HK-2 (cell line): Measurements from ENCODE around the gene GAB1.

Experiments used
- DNase-seq: peaks from one replicate; pipeline ENCODE4 v3.0.0-alpha.2; 2018; ENCODE audit not compliant: unreplicated experiment

Gene GAB1

GRCh38 chr4:143389579-143390195, 53.0 kb downstream of the GAB1 start:
- no peak for DNase-seq

DNA sequence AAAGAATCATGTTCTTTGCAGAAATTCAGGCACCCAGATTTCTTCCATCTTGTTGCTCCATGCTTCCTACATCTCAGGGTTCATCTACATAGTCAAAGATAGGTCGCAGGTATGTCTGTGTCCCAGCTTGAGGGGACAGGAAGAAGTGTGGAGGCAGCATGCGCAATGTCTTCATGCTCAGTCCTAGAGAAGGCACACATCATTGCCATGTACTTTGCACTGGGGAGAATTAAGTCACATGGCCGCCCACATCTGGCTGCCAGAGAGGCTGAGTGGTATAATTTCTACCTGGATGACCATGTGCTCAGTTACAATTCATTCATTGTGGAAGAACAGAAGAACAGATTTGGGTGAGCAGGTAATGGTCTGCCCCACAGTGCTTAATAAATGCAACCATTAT, 54.1 kb downstream of the GAB1 start:
- DNase-seq = no peak

DNA sequence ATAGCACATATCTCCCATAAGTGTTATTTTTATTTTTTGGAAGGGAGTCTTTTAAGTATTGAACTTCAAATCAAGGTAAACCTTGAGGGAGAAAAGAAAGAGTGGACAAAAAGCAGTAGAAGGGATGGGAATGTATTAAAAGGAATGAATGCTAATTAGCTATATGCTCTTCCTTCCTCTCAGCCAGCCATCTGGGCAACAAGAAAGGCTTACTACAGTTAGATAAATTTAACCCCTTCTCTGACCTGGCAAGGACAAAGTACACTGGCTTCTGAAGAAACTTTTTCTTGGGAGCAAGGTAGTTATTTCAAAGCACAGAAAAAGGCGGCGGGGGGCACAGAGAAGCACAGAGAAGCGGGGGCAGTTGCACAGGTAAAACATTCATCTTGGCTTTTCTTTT, 54.6 kb downstream of the GAB1 start:
- no peak for DNase-seq

DNA sequence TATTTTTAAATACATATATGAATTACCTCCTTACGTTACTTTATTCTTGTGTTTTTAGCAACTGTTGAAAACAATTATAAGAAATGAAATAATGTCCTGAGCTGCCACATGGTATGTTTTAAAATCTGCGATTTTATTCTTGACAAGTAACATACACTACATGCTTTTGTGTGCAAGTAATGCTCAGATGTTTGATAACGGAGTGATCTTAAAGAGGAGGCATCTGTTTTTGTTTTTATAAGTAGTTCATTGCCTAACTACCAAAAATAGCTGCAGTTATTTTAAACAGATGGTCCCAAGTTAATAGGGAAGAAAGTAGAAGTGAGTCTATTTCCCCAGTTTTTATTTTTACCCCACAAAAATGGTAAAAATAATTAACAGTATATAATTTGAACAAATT, 55.2 kb downstream of the GAB1 start:
- DNase-seq = no peak

DNA sequence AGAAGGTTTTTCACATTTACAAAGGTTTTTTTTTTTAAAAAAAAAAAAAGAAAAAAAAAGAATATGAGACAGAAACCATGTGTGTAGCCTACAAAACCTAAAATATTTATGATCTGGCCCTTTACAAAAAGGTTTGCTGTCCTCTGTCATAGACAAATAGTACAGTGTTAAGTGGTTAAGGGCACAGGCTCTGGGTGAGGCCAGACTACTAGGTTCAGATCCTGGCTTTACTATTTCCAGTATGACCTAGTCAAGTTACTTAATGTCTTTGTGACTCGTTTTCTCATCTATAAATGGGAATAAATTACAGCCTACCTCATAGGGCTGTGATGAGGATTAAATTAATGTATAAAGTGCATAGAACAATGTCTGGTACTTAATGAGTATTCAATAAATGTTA, 56.5 kb downstream of the GAB1 start:
- no peak for DNase-seq

DNA sequence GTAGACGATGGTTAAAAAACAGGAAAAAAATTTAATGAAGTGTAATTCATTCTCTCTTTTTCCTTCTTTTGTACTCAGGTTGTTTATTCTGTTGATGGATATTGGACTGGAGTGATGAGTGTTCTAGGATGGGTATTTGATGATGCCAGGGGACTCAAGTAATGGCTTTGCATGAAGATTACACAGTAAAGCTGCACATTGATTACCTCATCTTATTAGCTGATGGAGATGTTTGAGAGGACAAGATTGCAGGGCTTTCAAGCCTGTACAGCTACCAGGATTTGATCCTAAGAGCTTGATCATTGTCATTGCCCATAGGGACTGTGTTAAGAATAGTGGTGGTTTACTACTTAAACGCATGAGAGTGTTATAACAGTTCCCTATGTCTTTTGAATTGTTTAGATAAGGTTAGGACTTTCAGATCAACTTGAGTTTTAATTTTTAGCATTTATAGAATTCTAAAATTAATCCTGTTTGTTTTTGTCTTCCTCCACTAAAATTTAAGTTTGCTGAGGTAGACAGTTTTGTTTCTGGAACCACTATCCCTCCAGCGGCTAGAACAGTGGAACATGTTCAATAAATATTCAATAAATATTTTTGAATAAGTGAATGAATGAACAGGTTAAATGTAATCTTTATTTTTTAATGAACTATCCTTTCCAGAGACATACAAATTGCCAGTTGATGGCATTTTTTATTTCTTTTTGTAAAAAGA, 58.2 kb downstream of the GAB1 start:
- DNase-seq = no peak

DNA sequence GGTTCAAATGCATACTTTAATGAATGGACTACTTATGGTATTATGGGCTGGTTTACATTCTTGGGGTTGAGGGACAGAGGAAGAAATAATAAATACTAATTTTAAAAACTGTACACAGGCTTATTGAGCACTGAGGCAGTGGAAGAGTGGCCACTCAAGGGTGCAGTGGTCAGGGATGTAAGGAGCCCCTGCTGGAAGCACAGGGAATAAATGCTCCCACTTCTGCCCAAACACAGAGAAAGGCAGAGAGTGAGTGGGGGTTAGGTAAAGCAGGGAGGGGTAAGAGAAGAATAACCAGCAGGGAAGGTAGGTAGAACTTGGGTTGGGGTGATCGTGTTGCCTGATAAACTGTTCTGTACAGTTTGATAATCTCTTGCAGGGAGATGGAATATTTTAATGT, 60.0 kb downstream of the GAB1 start:
- DNase-seq = no peak

GRCh38 chr4:143397335-143397734, 60.7 kb downstream of the GAB1 start:
- no peak for DNase-seq

DNA sequence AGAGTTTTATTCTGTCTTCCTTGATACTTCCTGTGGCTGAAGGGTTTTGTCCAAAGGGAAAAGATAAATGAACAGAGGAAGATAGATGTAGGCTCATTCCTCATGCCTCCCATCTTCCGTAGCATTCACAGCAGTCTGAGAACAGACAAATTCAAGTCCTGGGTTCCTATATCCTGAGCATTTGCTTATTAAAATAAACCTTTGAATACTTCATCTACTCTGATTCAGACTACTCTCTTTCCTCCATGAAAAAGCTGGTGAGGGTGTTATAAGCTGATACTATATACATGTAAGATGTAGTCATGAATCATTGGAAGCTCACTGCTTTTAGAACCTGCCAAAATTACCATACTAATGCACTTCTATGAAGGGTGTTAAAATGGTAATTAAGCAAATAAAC, 61.2 kb downstream of the GAB1 start:
- no peak for DNase-seq

GRCh38 chr4:143399113-143399949, 62.7 kb downstream of the GAB1 start:
- no peak for DNase-seq

GRCh38 chr4:143400082-143400481, 63.4 kb downstream of the GAB1 start:
- no peak for DNase-seq

- no peak for DNase-seq
These were observed 66.3 kb downstream of the GAB1 start for GRCh38 chr4:143402776-143403552.

DNA sequence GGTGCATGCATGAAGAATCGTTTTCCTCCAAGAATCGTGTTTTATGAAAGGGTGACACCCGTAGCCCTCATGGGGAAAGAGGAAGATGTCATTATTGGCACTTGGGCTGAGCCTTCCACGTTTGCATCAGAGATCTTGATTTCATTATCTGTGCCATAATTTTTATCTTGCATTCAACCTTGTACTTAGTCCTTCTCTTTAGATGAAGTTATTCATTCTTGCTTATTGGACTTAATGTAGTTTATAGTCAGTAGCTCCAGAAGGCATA, 66.8 kb downstream of the GAB1 start:
- DNase-seq = no peak

GRCh38 chr4:143404555-143404954, 67.9 kb downstream of the GAB1 start:
- DNase-seq = no peak

GRCh38 chr4:143405075-143405730, 68.5 kb downstream of the GAB1 start:
- no peak for DNase-seq

DNA sequence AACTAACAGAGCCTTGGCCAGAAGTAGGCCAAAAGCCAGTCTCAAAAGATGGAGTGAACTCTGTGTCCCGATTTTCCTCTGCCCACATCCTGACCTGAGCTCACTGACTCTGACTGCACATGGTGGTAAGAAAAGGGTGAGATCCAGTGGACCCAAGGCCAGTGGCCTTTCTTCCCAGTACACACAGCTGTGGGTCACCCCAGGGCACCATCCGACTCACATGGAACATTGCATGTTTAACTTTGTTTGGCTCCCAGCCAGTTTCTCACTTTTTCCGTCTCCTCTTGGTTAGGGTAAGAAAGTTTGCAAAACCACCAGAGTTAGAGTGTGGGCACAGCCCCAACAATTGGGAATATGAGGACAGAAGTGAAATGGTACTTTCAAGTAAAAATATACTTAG, 69.8 kb downstream of the GAB1 start:
- peak; percentile 11 for DNase-seq

DNA sequence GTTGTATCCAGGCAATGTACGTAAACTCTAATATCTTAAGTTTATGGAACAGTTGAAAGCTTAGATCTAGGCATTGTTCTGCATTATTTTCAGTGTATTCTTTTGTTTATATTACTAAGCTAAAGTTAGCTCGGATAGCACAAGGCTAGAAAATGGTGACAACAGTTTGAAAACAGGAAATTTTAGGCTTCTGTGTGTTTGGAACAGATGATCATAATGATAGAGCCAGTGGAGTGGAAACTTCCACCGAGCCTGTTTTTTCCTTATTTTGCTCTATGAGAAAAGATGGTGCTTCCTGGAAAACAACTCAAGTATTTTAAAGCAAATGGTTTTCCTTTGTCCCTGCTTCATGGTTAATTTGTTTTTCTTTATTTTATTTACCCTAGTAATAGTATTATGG, 70.8 kb downstream of the GAB1 start:
- DNase-seq = no peak

- DNase-seq = no peak
These were observed 71.2 kb downstream of the GAB1 start for GRCh38 chr4:143407888-143408287.

GRCh38 chr4:143410015-143410414, 73.3 kb downstream of the GAB1 start:
- no peak for DNase-seq

DNA sequence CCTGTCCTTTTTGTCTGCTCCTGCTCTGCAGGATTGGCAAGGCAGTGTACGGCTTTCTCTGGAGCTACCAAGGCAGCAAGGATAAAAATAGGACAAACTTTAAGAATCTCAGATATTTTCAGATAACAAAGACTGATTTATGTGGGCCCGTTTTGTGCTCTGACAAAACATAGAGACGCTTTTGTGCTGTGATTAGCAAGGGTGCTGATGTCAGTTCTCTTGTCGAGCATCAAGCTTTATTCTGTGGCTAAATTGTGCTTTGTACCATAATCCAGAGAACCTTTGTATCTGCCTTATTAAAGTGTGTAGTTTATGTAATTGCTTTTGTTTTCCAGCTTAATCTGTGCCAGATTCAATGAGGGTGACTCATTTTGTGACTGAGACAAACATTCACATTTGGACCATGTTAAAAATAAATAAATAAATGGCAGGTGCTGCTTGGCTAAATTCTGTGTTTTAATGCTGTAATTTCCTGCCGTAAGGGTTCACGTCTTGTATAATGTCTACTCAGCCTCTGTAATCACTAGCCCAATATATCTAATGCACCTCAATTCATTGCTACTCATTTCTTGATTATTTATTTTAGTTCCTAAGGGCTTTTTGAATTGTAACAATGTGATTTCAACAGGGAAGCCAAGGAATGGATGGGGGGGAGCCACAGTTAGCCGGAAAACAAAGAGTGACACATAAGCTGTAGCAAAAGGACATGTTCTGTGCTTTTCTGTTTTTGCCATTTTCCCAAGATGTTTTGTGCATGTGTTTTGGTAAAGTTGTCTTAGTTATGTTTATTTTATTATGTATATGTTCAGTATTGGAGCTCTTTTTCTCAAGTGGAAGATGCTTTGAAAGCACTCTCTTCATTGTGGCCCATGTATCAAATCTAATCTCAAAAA, 75.1 kb downstream of the GAB1 start:
- DNase-seq = no peak

DNA sequence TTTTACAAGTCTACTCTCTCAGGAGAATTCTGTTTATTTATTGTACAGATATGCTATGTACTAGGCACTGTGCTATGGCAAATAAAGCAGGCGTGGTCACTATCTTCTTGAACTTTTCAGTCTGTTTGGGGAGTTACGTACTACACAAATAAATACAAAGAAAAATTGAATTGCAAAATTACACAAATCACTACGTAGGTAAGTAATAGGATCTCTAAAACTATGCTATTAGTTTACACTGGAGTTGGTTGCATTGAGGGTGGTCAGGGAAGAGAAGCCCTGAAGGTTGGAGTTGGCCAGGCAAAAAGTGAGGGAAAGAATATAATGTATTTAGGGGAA, 75.7 kb downstream of the GAB1 start:
- DNase-seq = no peak
